Osteoblast (primary cell): ENCODE measurements around the gene MPRIP. TPM values are rescaled to one million over a fixed set of nuclear protein-coding genes. Genes with fewer than 3 reads are reported as not detected.

Experiments
- DNase-seq: peaks from one replicate; pipeline ENCODE4 v3.0.0; 2011; ENCODE audit warnings: low spot score, mixed read lengths; ENCODE audit not compliant: insufficient read length; ENCODE audit errors: missing footprints
- H2AFZ ChIP-seq: 2 replicates; pipeline ENCODE4 v1.6.0; 2011; ENCODE audit warnings: mild to moderate bottlenecking, low read length
- H3K27ac ChIP-seq: 2 replicates; pipeline ENCODE4 v1.5.1; 2011; ENCODE audit warnings: mild to moderate bottlenecking, low read depth, low read length, moderate library complexity
- H3K27me3 ChIP-seq: 2 replicates; pipeline ENCODE4 v1.6.0; 2012; ENCODE audit warnings: mild to moderate bottlenecking, control low read depth, inconsistent platforms, low read length, moderate library complexity; ENCODE audit not compliant: insufficient read depth
- H3K36me3 ChIP-seq: 2 replicates; pipeline ENCODE4 v1.5.1; 2011; ENCODE audit warnings: mild to moderate bottlenecking, low read length, control low read depth, moderate library complexity; ENCODE audit not compliant: insufficient read depth
- H3K4me1 ChIP-seq: 2 replicates; pipeline ENCODE4 v1.5.1; 2011; ENCODE audit warnings: mild to moderate bottlenecking, low read length, control low read depth, moderate library complexity; ENCODE audit not compliant: insufficient read depth
- H3K4me2 ChIP-seq: 2 replicates; pipeline ENCODE4 v1.6.0; 2011; ENCODE audit warnings: mild to moderate bottlenecking, low read length; ENCODE audit not compliant: insufficient read depth
- H3K4me3 ChIP-seq: fragments of 200-600 bp; sonication (generic); 3 replicates; pipeline ENCODE4 v1.5.1; 2012; ENCODE audit warnings: mild to moderate bottlenecking, low read length, inconsistent platforms; ENCODE audit not compliant: insufficient read depth
- H3K79me2 ChIP-seq: 2 replicates; pipeline ENCODE4 v1.6.0; 2012; ENCODE audit warnings: mild to moderate bottlenecking, low read length, control low read depth, inconsistent platforms; ENCODE audit not compliant: insufficient read depth
- H3K9me3 ChIP-seq: 2 replicates; pipeline ENCODE4 v1.5.1; 2011; ENCODE audit warnings: low read depth, low read length, control low read depth
- H4K20me1 ChIP-seq: 2 replicates; pipeline ENCODE4 v1.6.0; 2012; ENCODE audit warnings: mild to moderate bottlenecking, low read length, control low read depth; ENCODE audit not compliant: insufficient read depth
- CTCF ChIP-seq: IDR thresholded peaks from 2 replicates; pipeline ENCODE4 v1.5.1; 2011; ENCODE audit warnings: mild to moderate bottlenecking, low read depth, low read length, moderate library complexity; ENCODE audit errors: extremely low read depth
- total RNA-seq: library from RNA; depleted of rRNA; stranded (reverse); fragments of >200 nt; gene quantifications from 2 replicates; pipeline ENCODE4 v1.2.3, GENCODE V29; 2012

MPRIP gene
- total RNA-seq, 1 donor = 149 TPM

GRCh38 chr17:17221329-17221728 lies 179.1 kb downstream of the MPRIP start:
- Histone ChIP-seq H3K4me2 (no peak overlapping the region), H3K27me3 (no peaks in the 10 kb centered on the region), H2AFZ (no peak overlapping the region), H3K27ac (no peak overlapping the region), H4K20me1 (peaks cover 13% of the 10 kb centered on the region), H3K9me3 (no peaks in the 10 kb centered on the region), H3K4me3 (no peak overlapping the region), H3K4me1 (no peaks in the 10 kb centered on the region), H3K36me3 (peaks cover 86% of the 10 kb centered on the region), H3K79me2 (peaks cover 64% of the 10 kb centered on the region)
- peak; percentile 30 for DNase-seq
- TF ChIP-seq CTCF = no peak

- peak; percentile 80 for DNase-seq
- Histone ChIP-seq H3K79me2 (peaks cover 77% of the 10 kb centered on the region), H4K20me1 (peaks cover 19% of the 10 kb centered on the region), H3K27ac (no peak overlapping the region), H2AFZ (no peak overlapping the region), H3K4me1 (no peaks in the 10 kb centered on the region), H3K36me3 (peaks cover 87% of the 10 kb centered on the region), H3K4me3 (no peak overlapping the region), H3K4me2 (no peak overlapping the region), H3K27me3 (no peaks in the 10 kb centered on the region), H3K9me3 (no peaks in the 10 kb centered on the region)
- TF ChIP-seq CTCF = no peak
These were observed 181.5 kb downstream of the MPRIP start for GRCh38 chr17:17223736-17224135.

GRCh38 chr17:17224137-17224536 lies 181.9 kb downstream of the MPRIP start:
- Histone ChIP-seq H3K27me3 (no peaks in the 10 kb centered on the region), H4K20me1 (peaks cover 19% of the 10 kb centered on the region), H3K9me3 (no peaks in the 10 kb centered on the region), H3K36me3 (peaks cover 88% of the 10 kb centered on the region), H3K4me1 (no peaks in the 10 kb centered on the region), H3K27ac (no peak overlapping the region), H3K4me3 (no peak overlapping the region), H2AFZ (no peak overlapping the region), H3K4me2 (no peak overlapping the region), H3K79me2 (peaks cover 80% of the 10 kb centered on the region)
- TF ChIP-seq CTCF = no peak
- peak; percentile 13 for DNase-seq

- no peak for TF ChIP-seq CTCF
- peaks cover 85% of the 10 kb centered on the region for H3K36me3 ChIP-seq
- no peaks in the 10 kb centered on the region for H3K4me1 ChIP-seq
These were observed 183.6 kb downstream of the MPRIP start for GRCh38 chr17:17225901-17226300.

More at GRCh38 chr17:17225901-17226300, 183.6 kb downstream of the MPRIP start:
- Histone ChIP-seq H3K27me3 (no peaks in the 10 kb centered on the region), H2AFZ (no peak overlapping the region), H4K20me1 (peaks cover 15% of the 10 kb centered on the region), H3K27ac (no peak overlapping the region), H3K4me3 (no peak overlapping the region), H3K9me3 (no peaks in the 10 kb centered on the region), H3K79me2 (peaks cover 85% of the 10 kb centered on the region), H3K4me2 (no peak overlapping the region)
- peak; percentile 11 for DNase-seq
